GM11168 (cell line): ENCODE measurements around the gene KIF18B.

ENCODE experiments used
- in situ Hi-C: fragments of 300-500 bp; cut with MboI; formaldehyde crosslinking; loops from one replicate; pipeline ENCODE4 v1.12.0; 2022; ENCODE audit warnings: low sequenced_read_pairs; ENCODE audit not compliant: unreplicated experiment

KIF18B gene

DNA sequence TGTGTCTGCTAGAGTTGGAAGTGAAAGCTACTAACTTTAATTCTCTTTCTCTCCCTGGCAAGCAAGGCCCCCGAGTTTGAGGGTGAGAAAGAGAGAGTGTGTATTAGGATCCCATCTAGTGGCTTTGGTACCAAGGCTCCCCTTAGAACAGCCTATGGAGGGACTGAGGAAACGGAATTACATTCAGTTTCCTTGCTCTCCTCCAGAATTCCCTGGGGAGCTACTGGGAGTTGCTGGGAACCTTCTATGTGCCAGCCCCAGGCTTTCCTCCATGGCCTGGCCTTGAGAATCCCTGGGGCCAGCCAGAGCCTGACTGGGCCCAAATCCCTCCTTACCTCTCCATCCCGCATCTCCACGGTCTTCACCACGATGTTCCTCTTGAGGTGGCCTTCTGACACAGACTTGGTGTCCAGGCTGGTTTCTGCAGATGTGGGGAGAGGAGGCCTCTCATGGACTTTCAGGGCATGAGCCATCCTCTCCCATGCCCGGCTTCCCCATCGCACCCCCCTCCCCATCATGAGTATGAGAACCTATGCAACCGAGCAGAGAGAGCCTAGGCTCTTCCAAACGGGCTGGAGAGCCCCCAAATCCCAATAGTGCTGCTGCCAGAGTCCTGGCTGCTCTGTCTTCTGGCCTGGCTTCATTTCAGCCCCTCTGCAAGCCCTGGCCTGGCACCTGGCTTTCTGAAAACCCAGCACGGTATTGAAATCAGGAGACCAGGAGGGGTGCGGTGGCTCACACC lies 39.7 kb downstream of the KIF18B start:
- in situ Hi-C loops, result no loop called here

GRCh38 chr17:44906763-44907728 lies 40.5 kb downstream of the KIF18B start:
- in situ Hi-C loops, result no loop called here

- in situ Hi-C loops, result no loop called here
Measured at GRCh38 chr17:44906010-44906646, 41.4 kb downstream of the KIF18B start.

GRCh38 chr17:44905006-44906000 lies 42.3 kb downstream of the KIF18B start:
- in situ Hi-C loops, result no loop called here

DNA sequence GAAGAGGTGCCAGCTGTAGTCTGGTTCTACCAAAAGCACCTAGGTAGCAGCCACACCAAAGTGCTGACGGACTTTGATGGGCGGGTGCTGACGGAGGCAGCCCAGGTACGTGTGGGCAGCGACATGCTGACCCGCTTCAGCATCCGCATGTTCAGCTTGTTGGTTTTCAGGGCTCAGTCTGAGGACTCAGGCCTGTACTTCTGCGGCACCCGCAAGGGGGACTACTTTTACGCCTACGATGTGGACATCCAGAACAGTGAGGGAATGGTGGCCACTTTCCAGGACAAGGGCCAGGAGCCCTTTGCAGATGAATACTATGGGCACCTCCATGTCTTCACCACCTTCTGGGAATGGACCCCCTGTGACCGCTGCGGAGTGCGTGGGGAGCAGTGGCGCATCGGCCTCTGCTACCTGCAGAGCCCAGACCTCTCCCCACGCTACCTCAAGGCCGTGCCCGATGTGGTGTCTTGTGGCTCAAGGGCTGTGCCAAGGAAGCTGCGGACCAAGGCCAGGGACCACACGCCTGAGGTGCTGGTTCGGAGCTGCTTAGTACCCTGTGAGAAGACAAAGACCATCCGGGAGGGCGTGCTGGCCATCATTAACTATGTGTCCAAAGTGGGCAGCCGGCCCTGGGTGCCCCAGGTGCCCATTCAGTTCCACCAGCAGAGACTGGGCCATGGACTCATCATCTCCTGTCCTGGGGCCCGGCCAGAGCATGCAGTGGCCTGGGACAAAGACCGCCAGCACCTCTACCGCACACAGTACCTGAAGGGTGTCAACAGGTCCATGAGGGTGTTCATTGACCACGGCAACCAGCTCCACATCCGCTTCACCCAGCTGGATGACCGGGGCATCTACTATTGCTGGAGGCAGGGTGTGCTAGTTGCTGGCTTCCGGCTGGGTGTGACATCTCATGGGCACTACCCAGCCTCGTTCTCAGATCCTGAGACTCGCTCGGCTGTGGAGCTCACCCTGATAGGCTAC lies 43.3 kb downstream of the KIF18B start:
- in situ Hi-C loops, result no loop called here

- in situ Hi-C loops, result no loop called here
Measured at GRCh38 chr17:44903012-44903685, 44.4 kb downstream of the KIF18B start.

GRCh38 chr17:44902135-44902760 lies 45.3 kb downstream of the KIF18B start:
- in situ Hi-C loops, result no loop called here

- in situ Hi-C loops, result no loop called here
Measured at GRCh38 chr17:44901411-44901921, 46.1 kb downstream of the KIF18B start.

GRCh38 chr17:44900894-44901293 lies 46.7 kb downstream of the KIF18B start:
- in situ Hi-C loops, result no loop called here

GRCh38 chr17:44899074-44899782 lies 48.3 kb downstream of the KIF18B start, which contains the start of gene EFTUD2:
Gene EFTUD2, minus strand, starts transcription at chr17:44899445. Its CDS starts 4,924 bp downstream, at chr17:44894521.
- in situ Hi-C loops, result no loop called here

DNA sequence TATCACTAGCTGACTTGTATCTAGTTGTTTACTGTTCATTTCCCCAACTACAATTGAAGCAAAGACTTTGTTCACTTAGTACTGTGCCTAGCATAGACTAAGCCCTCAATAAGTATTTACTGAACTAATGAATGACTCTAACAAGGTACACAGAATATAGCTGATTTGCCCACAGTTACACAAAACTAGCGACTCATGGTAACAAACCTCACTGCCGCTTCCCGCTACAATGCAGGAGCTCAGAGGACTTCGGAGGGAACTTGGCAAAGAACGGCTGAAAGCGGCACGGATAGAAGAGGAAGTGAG lies 48.9 kb downstream of the KIF18B start:
- in situ Hi-C loops, result no loop called here

GRCh38 chr17:44894642-44895041 lies 52.9 kb downstream of the KIF18B start:
- in situ Hi-C loops, result no loop called here

DNA sequence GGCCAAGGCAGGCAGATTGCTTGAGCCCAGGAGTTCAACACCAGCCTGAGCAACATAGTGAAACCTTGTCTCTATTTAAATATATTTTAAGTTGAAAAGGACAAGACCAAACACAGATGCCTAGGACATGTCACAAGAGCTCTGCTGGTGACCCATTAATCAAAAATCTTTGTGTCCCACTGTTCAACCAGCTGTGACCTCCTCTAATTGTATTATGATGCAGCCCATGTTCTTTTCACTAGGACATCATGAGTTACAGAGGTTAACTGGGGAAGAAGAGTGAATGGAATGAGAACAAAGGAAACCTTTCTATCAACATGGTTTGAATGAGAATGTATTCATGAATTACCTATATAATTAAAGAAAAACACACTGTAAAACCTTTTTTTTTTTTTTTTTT lies 55.3 kb downstream of the KIF18B start:
- in situ Hi-C loops, result no loop called here

DNA sequence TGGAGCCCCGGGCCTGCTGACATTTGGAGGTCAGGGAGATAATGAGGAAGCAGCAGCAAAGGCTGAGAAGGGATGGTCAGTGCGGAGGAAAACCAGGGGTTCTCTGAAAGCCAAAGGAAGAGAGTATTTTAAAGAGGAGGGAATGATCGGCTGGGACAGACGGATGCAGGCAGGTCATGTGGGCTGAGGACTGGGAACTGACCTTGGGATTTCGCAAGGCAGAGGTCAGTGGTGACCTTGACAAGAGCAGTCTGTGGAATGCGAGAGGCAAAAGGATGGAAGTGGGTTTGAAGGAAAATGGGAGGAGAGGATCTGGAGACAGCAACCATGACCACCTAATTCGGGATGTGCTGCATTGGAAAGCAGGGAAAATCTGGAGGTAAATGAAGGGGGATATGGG lies 58.6 kb downstream of the KIF18B start:
- in situ Hi-C loops, result no loop called here

DNA sequence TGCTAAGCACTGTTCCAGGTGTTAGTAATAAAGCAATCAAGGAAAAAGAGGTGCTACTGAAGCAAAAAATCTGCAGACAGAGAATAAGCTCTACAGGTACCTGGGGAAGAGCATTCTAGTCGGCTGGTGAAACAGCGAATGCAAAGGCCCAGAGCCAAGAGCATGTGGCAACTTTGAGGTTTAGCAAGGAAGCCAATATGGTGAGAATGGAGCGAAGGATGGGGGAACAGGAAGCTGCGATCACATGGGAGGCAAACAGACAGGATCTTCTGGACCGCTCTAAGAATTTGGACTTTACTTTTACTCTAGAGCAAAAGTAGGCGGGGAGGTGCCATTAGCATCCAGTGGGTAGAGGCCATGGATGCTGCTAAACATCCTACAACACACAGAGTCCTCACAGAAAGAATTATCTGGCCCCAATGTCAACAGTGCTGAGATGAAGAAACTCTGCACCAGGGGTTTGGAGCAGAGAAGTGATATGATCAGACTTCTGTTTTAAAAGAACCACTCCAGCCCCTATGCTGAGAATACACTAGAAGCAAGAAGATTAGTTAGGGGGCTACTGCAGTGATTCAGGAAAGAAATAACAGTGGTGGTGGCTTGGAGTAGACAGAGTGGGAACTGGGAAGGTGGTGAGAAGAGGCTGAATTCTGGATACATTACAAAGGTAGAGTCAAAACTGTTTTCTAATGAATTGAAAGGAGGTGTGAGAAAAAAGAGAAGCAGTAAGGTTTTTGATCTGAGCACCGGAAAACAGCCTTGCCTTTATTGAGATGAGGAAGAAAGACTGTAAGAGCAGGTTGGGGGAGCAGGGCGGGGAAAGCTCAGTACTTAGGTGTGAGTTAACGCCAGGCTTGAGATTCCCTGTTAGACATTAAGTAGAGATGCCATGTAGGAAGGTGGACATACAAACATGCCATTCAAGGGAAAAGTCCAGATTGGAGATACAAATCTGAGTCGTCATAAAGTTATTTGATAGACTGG lies 59.3 kb downstream of the KIF18B start:
- in situ Hi-C loops, result no loop called here

GRCh38 chr17:44887016-44887415 lies 60.6 kb downstream of the KIF18B start:
- in situ Hi-C loops, result no loop called here
